H54 (cell line): ENCODE results near the gene PPP2R5D.

Experiments used
- DNase-seq: peaks from one replicate; pipeline ENCODE4 v3.0.0; 2011; ENCODE audit warnings: low spot score, mixed read lengths; ENCODE audit not compliant: insufficient read length
- FAIRE-seq: peaks from 3 replicates; lab custom pipeline; 2011; peaks lifted over from hg19 to GRCh38; lab: Jason Lieb, UNC
- POLR2A ChIP-seq: IDR thresholded peaks from 2 replicates; pipeline ENCODE4 v1.6.1; 2011; ENCODE audit warnings: low read depth, mild to moderate bottlenecking, low read length

The PPP2R5D gene

DNA sequence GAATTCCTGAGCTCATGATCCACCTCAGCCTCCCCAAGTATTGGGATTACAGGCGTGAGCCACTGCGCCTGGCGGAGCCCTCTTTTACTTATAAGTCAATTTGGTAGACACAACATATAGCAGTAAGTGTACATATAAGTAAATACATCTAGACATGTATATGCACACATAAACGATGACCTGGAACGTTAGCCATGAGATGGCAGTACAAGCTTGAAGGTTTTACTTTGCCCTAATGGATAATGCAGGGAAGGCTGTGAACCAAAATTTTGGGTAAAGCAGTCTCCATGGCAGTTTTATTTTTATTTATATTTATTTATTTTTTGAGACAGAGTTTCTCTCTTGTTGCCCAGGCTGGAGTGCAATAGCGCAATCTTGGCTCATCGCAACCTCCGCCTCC lies 26.2 kb upstream of the PPP2R5D start:
- no peak for TF ChIP-seq POLR2A
- FAIRE-seq (no peak), DNase-seq (no peak)

DNA sequence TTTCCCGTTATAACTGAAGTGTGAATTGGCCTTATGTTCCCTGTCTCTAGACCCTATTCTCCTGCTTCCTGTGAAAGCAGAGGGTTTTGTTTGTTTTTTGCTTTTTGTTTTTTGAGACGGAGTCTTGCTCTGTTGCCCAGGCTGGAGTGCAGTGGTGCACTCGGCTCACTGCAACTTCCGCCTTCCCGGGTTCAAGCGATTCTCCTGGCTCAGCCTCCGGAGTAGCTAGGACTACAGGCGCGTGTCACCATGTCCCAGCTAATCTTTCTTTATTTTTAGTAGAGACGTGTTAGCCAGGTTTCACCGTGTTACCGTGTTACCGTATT lies 24.5 kb upstream of the PPP2R5D start:
- FAIRE-seq (no peak), DNase-seq (no peak)
- no peak for TF ChIP-seq POLR2A

DNA sequence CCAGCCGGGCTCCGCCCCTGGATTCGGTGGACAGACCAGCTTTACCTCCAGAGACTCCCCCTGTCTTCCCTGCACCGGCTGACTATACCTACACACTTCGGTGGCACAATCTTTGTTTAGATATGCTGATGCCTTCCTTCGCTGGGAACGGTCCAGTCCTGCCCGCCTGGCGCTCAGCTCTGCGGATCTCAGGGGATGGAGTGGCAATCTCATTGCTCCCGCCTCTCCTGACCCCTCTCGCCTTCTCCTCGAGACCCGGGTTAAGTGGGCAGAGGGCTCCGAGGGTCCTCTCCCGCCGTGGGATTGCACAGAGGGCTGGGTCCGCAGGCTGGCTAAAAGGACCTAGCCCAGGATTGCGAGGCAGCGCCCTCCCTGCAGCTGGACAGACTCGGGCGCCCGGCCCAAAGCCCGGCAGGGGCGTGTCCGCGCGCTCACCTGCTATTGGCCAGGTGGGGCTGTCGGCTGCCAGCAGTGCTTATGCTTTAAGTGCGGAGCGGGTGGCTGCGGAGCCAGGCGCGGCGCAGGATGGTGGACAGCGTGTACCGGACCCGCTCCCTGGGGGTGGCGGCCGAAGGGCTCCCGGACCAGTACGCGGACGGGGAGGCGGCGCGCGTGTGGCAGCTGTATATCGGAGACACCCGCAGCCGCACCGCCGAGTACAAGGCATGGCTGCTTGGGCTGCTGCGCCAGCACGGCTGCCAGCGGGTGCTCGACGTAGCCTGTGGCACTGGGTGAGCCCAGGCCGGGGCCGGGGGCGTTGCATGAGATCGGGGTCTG lies 23.9 kb upstream of the PPP2R5D start, which contains the start of gene GNMT:
TSS of gene GNMT (plus strand) at position 512 of the 777 bp plus-strand sequence. CDS start at position 526, 14 bp downstream.
- DNase-seq (no peak), FAIRE-seq (no peak)
- no peak for TF ChIP-seq POLR2A

DNA sequence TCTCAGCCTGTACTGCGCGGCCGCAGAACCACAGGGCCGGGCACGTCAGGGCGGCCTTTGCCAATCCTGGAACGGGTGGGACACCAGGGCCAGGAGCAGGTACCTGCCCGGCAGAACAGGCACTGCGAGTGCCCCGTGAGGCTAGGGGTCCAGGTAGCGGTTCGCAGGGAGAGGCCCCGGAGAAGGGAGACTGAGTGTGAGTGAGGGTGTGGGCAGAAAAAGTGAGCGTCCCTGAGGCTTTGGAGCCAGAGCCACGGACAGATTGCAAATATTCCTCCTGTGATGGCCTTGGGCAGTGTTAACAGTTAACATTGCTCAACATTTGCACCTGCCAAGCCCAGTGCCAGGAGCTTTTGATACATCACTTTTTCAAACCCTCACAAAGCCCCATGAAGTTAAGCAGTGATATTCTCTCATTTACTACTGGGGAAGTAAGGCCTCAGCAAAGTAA lies 23.3 kb upstream of the PPP2R5D start:
- TF ChIP-seq POLR2A = no peak
- FAIRE-seq (no peak), DNase-seq (no peak)

DNA sequence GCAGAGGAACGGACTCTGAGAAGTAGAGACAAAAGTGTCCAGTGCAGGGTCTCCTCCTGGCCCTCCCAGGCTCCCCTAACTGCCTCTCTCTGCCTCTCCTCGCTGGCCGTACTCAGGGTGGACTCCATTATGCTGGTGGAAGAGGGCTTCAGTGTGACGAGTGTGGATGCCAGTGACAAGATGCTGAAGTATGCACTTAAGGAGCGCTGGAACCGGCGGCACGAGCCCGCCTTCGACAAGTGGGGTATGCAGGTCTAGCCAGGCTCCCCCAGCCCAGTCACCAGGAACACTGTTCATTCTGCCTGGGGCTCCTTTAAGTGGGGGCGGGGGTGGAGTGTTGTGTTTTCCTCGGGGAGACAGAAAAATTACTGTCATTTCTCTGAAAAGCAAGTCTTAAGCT lies 22.3 kb upstream of the PPP2R5D start:
- DNase-seq = no peak
- TF ChIP-seq POLR2A = no peak
- no peak for FAIRE-seq

DNA sequence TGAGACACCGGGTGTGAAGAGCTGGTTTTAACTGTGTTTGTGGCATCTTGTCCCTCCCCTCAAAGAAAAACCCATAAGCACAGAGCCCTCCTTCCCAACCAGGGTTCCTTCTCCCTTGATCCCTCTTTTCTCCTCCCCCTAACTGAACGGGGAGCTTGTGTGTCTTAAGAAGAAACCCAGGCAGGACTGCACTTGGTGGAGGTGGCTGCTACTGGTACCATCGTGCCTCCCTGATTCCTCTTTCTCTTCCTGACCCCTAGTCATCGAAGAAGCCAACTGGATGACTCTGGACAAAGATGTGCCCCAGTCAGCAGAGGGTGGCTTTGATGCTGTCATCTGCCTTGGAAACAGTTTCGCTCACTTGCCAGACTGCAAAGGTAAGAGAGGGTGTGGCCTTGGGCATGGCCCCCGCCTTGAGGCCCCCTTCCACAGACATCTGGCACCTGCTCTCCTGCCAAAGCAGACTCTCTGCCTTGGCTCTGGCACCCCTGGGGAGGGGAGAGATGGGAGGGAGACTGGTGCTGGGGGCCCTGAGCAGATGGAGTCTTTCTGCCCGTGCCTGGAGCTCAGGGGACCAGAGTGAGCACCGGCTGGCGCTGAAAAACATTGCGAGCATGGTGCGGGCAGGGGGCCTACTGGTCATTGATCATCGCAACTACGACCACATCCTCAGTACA lies 21.7 kb upstream of the PPP2R5D start:
- FAIRE-seq (no peak), DNase-seq (no peak)
- TF ChIP-seq POLR2A = no peak

DNA sequence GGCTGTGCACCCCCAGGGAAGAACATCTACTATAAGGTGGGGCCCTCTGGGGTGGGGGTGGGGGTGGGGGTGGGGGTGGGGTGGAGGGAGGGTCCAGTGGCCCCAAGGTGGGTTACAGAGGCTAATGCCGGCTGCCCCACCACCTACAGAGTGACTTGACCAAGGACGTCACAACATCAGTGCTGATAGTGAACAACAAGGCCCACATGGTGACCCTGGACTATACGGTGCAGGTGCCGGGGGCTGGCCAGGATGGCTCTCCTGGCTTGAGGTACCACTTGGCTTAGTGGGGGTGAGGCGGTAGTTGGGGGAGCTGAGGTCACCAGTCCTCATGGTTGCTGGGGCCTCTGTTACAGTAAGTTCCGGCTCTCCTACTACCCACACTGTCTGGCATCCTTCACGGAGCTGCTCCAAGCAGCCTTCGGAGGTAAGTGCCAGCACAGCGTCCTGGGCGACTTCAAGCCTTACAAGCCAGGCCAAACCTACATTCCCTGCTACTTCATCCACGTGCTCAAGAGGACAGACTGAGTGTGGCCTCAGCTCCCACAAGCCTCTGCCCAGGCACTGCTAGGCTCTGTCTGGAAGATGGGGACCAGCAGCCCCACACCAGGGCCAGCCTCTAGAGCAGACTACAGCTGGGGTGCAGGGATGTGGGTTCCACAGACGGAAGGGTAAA lies 21.1 kb upstream of the PPP2R5D start:
- no peak for FAIRE-seq
- no peak for DNase-seq
- no peak for TF ChIP-seq POLR2A

DNA sequence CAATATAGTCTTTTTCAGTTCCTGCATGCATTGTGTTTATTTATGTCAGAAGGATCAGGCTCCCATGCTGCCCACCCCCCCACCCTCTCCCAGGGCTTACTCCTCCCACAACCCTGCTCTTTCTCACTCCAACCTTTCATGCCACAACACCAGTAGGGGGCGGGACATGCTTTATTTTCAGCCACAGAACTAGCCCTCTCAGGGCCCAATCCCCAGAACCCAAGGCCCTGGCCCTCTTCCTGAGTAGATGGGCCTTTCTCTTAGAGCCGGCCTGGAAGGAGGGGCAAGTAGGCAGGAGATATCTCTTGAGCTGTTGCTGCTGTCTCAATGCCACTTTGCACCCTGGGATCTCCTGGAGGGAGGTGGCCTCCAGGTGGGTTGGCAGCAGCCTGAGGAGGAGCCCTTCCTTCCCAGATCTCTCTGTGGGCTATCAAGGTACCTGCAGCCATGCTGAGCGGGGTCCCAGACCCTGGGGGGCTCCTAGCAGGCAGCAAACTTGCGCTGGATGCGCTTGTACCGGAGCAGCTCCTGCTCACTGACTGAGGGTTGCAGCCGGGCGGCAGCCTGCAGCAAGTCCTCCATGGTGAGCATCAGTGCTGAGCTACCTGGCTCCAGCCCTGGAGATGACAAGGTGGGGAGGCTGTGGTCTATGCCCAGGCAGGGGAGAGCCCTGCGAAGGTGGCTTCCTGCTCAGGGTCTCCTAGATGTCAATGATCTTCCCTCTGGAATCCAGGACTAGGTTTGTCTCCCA lies 20.3 kb upstream of the PPP2R5D start:
- no peak for FAIRE-seq
- peak; percentile 58 for DNase-seq
- no peak for TF ChIP-seq POLR2A

DNA sequence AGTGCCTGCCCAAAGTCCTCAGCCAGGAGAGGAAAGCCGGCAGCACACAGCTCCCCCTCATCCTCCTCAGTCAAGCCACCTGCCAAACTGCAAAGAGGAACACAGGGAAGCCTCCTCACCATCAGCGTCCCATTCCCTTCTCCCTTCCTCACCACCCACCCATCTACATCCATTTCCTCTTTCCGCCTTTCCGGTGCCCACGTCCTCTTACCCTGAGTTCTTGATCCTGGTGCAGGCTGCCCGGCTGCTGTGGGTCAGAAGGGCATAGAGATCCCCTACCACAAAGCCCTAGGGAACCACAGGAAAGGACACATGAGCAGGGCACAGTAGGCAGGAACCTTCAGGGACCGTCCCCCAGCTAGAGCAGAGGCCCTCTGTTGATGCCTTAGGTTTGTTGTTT lies 17.8 kb upstream of the PPP2R5D start:
- DNase-seq (no peak), FAIRE-seq (no peak)
- TF ChIP-seq POLR2A = no peak

DNA sequence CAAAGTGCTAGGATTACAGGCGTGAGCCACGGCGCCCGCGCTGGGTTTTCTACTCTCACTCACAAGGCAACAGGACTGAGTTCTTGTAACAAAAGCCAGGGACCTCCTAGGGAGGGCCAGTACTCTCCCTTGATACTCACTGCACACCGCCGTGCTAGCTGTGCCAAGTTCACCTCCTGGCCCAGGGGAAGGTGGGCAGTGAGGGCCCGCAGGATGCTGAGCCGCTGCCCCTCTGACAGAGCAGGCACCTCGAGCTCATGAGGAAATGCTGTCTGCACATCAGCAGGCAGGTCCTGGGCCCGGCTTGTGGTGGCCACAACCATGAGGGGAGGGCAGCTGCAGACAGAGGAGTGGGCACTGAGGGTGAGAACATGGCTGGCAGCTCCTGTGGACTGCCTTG lies 17.1 kb upstream of the PPP2R5D start:
- no peak for DNase-seq
- no peak for FAIRE-seq
- no peak for TF ChIP-seq POLR2A

DNA sequence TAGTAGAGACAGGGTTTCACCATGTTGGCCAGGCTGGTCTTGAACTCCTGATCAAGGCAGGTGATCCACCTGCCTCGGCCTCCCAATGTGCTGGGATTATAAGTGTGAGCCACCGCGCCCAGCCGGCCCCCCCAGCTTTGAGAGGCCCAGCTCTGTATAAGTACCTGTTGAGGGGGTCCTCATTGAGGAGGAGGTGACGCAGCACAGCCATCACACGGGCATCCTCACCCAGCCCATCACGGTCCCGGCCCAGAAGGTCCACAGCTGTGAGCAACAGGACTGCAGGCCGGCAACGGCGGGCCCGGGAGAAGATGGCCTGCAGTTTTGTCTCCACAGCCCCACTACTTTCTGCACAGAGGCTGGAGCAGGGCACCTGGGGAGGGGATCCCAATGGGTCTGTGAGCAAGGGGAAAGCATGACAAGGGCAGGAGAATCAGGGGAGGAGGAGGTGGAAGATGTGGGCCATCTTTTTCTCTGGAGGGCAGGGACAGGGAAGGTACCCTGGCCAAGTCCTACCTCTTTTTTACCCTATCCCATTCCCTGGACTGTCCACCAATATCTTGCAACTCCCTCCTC lies 16.2 kb upstream of the PPP2R5D start:
- no peak for TF ChIP-seq POLR2A
- no peak for FAIRE-seq
- DNase-seq = no peak

DNA sequence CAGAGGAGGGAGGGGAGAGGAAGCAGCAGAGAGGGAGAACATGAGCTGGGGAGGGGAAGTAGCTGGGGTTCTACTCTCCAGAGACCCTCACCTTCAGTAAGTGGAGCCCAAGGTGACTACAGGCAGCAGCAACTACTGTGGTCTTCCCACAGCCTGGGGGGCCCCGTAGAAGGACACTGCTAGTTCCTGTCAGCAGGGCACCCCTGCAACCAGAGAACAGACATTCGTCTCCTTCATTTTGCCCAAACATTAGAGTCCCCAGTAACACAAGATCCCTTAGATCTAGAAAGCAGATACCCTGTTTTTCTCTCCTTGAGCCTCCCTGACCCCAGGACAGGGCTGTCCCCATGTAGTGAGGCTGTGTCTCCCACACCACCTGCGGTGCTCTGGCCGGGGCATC lies 15.6 kb upstream of the PPP2R5D start:
- DNase-seq = no peak
- no peak for FAIRE-seq
- no peak for TF ChIP-seq POLR2A

DNA sequence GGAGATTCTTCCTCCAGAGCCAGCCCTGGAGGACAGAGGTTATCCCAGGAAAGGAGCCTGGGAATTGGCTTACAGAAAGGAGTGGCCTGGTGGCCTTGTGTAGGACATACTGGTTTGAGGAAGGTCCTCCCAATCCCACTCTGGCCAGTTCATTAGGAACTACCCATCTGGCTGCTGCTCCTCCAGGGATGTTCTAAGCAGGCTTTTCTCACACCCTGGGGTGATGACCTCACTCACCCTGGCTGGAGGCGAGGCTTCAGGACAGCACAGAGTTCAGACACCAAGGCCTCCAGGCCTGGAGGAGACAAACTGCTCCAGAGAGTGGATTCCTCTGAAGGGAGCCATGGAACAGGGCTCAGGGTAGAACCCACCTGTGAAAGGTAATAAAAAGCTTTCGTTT lies 14.9 kb upstream of the PPP2R5D start:
- FAIRE-seq = no peak
- TF ChIP-seq POLR2A = no peak

DNA sequence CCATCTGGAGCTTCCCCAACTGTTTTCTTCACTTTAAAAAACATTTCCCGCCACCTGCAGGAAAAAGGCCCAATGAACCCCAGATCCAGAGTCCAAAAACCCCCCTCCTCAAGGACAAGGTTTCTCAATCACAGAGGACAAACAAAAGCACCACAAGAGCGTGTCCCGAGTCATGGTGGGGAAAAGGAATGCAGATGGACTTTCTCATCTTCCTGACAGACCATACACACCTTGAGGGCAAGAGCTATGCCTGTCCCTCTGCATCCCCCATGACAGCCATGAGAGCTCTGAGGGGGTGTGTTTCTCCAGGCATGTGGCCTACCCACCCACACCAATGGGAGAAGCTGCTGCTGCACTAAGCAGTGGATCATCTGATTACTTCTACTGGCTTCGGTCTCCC lies 14.4 kb upstream of the PPP2R5D start:
- DNase-seq (no peak), FAIRE-seq (no peak)
- TF ChIP-seq POLR2A = no peak

More for the DNA sequence above, 14.9 kb upstream of the PPP2R5D start:
- no peak for DNase-seq
